ENCODE data around the gene WDR26.

DNA sequence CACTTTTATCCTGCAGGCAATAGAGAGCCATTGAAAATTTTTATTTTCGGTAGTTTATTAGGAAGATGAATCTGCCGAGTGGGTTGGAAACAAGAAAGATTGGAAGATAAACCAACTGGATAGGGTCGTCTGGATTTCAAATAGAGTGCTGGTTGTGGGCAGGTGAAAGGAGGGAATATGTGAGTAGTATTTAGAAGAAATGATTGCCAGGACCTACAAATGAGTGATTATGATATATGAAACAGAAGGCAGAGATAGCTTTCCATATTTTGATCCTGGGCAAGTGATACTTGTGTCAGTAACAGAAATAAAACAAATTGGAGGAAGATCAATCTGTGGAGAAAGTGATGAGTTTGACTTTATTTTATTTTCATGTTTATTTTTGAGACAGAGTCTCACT, 75.4 kb downstream of the WDR26 start:
- TF ChIP-seq, protein P1, sequence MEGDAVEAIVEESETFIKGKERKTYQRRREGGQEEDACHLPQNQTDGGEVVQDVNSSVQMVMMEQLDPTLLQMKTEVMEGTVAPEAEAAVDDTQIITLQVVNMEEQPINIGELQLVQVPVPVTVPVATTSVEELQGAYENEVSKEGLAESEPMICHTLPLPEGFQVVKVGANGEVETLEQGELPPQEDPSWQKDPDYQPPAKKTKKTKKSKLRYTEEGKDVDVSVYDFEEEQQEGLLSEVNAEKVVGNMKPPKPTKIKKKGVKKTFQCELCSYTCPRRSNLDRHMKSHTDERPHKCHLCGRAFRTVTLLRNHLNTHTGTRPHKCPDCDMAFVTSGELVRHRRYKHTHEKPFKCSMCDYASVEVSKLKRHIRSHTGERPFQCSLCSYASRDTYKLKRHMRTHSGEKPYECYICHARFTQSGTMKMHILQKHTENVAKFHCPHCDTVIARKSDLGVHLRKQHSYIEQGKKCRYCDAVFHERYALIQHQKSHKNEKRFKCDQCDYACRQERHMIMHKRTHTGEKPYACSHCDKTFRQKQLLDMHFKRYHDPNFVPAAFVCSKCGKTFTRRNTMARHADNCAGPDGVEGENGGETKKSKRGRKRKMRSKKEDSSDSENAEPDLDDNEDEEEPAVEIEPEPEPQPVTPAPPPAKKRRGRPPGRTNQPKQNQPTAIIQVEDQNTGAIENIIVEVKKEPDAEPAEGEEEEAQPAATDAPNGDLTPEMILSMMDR (IDR thresholded peaks at IDR 0.05; ENCODE audit: borderline replicate concordance, extremely low read depth, low read length, poor library complexity, severe bottlenecking) = no peak
- no peak for TF ChIP-seq EZH2 (IDR thresholded peaks at IDR 0.05; ENCODE audit: borderline replicate concordance, low read depth, low read length, severe bottlenecking)
